ENCODE data around the gene GARIN5A. TPM values are rescaled to one million over a fixed set of nuclear protein-coding genes. Genes with fewer than 3 reads are reported as not detected.

The GARIN5A gene
- total RNA-seq, 1 experiment from 2014 or later, result 0.84 TPM

DNA sequence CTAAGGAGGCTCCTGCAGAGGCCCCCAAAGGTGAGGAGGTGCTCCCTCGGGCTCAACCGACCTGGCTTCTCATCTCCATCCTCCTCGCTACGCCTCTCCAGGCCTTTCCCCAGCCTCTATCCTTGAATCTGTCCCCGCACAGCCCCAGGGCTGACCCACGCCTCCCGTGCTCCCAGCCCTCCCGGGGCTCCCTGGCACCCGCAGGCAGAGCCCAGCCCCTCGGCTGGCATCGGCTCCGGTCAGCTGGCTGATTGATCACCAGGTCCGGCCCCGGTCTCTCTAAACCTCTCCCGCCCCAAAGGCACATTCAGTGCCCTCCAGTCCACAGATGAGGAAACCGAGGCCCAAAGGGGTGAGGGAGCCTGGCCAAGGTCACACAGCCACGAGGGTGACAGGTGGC is 41.4 kb downstream of the GARIN5A start:
- no peaks in the 10 kb centered on the region for H3K9me3 ChIP-seq (ENCODE audit: low read depth, low read length, poor library complexity, severe bottlenecking)
- TF ChIP-seq, protein P1, sequence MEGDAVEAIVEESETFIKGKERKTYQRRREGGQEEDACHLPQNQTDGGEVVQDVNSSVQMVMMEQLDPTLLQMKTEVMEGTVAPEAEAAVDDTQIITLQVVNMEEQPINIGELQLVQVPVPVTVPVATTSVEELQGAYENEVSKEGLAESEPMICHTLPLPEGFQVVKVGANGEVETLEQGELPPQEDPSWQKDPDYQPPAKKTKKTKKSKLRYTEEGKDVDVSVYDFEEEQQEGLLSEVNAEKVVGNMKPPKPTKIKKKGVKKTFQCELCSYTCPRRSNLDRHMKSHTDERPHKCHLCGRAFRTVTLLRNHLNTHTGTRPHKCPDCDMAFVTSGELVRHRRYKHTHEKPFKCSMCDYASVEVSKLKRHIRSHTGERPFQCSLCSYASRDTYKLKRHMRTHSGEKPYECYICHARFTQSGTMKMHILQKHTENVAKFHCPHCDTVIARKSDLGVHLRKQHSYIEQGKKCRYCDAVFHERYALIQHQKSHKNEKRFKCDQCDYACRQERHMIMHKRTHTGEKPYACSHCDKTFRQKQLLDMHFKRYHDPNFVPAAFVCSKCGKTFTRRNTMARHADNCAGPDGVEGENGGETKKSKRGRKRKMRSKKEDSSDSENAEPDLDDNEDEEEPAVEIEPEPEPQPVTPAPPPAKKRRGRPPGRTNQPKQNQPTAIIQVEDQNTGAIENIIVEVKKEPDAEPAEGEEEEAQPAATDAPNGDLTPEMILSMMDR (conservative IDR thresholded peaks at IDR 0.05; ENCODE audit: low read depth, low read length), result no peak
- TF ChIP-seq EZH2 (IDR thresholded peaks at IDR 0.05; ENCODE audit: borderline replicate concordance, low read depth, low read length, poor library complexity, severe bottlenecking), result no peak
- H3K4me3 ChIP-seq (ENCODE audit: low read depth, low read length, poor library complexity, severe bottlenecking), result no peak overlapping the region
- H3K4me1 ChIP-seq (ENCODE audit: insufficient read depth, low read length, poor library complexity, severe bottlenecking), result peaks cover 16% of the 10 kb centered on the region
- CTCF ChIA-PET, result no interaction called here
- H3K27me3 ChIP-seq (replicated peaks; ENCODE audit: insufficient read depth, low read depth, low read length, poor library complexity), result no peaks in the 10 kb centered on the region
- H3K27ac ChIP-seq (ENCODE audit: low read depth, low read length, poor library complexity, severe bottlenecking), result no peak overlapping the region
- DNase-seq (ENCODE audit: low spot score), result no peak
- intact Hi-C loops (cut with micrococcal nuclease; ENCODE audit: unreplicated experiment), result no loop called here
- POLR2A ChIA-PET (ENCODE audit: low non-redundant PET), result no interaction called here
- H3K36me3 ChIP-seq (ENCODE audit: insufficient read depth, low read length, poor library complexity, severe bottlenecking), result no peaks in the 10 kb centered on the region
- no TSS peak for BruUV-seq (replicated peaks)

- Histone ChIP-seq H3K27ac (ENCODE audit: low read depth, low read length, poor library complexity, severe bottlenecking) (no peak overlapping the region), H3K9me3 (ENCODE audit: low read depth, low read length, poor library complexity, severe bottlenecking) (no peaks in the 10 kb centered on the region), H3K36me3 (ENCODE audit: insufficient read depth, low read length, poor library complexity, severe bottlenecking) (no peaks in the 10 kb centered on the region), H3K4me3 (ENCODE audit: low read depth, low read length, poor library complexity, severe bottlenecking) (no peak overlapping the region), H3K27me3 (replicated peaks; ENCODE audit: insufficient read depth, low read depth, low read length, poor library complexity) (no peaks in the 10 kb centered on the region), H3K4me1 (ENCODE audit: insufficient read depth, low read length, poor library complexity, severe bottlenecking) (peaks cover 16% of the 10 kb centered on the region)
- ChIA-PET CTCF (no interaction called here), POLR2A (ENCODE audit: low non-redundant PET) (no interaction called here)
- no TSS peak for BruUV-seq (replicated peaks)
- TF ChIP-seq, protein P1 (conservative IDR thresholded peaks at IDR 0.05; ENCODE audit: low read depth, low read length), result no peak
- TF ChIP-seq EZH2 (IDR thresholded peaks at IDR 0.05; ENCODE audit: borderline replicate concordance, low read depth, low read length, poor library complexity, severe bottlenecking), result no peak
- intact Hi-C loops (cut with micrococcal nuclease; ENCODE audit: unreplicated experiment), result no loop called here
- DNase-seq (ENCODE audit: low spot score), result no peak
Measured at GRCh38 chr19:50434525-50434924, 42.1 kb downstream of the GARIN5A start.

- Histone ChIP-seq H3K4me3 (ENCODE audit: low read depth, low read length, poor library complexity, severe bottlenecking) (no peak overlapping the region), H3K4me1 (ENCODE audit: insufficient read depth, low read length, poor library complexity, severe bottlenecking) (peaks cover 18% of the 10 kb centered on the region), H3K9me3 (ENCODE audit: low read depth, low read length, poor library complexity, severe bottlenecking) (no peaks in the 10 kb centered on the region), H3K27ac (ENCODE audit: low read depth, low read length, poor library complexity, severe bottlenecking) (no peak overlapping the region), H3K36me3 (ENCODE audit: insufficient read depth, low read length, poor library complexity, severe bottlenecking) (no peaks in the 10 kb centered on the region), H3K27me3 (replicated peaks; ENCODE audit: insufficient read depth, low read depth, low read length, poor library complexity) (no peaks in the 10 kb centered on the region)
- BruUV-seq (replicated peaks), result no TSS peak
- ChIA-PET CTCF (no interaction called here), POLR2A (ENCODE audit: low non-redundant PET) (no interaction called here)
- TF ChIP-seq, protein P1 (conservative IDR thresholded peaks at IDR 0.05; ENCODE audit: low read depth, low read length), result no peak
- TF ChIP-seq EZH2 (IDR thresholded peaks at IDR 0.05; ENCODE audit: borderline replicate concordance, low read depth, low read length, poor library complexity, severe bottlenecking), result no peak
- intact Hi-C loops (cut with micrococcal nuclease; ENCODE audit: unreplicated experiment), result no loop called here
- no peak for DNase-seq (ENCODE audit: low spot score)
Measured at GRCh38 chr19:50433201-50434180, 43.2 kb downstream of the GARIN5A start.
